ENCODE measurements around the gene ANKHD1.

DNA sequence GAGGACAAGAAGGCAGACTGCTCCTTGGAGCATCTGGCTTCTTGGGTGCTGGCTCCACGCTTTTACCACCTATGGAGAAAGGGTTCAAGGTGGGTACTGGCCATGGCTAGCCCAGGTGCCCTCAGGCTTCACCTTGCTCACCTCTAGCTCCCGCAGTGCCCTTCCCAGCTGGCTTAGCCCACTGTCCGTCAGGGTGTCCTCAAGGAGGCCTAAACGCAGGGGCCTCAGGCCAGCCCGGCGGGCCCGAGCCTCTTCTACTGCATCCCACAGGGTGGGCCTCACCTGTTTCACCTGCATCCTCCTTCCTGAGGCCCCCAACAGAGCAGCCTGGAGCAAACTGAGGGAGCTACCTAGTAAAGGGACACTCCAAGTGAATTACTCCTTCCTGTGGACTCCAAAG, 172.1 kb downstream of the ANKHD1 start:
- TF ChIP-seq ATF6 (CRISPR knock-in tag; IDR thresholded peaks at IDR 0.05) (no peak), NR1H2 (CRISPR knock-in tag; IDR thresholded peaks at IDR 0.05) (no peak), MAX (CRISPR knock-in tag; IDR thresholded peaks at IDR 0.05) (no peak)
- TF ChIP-seq, protein P1, sequence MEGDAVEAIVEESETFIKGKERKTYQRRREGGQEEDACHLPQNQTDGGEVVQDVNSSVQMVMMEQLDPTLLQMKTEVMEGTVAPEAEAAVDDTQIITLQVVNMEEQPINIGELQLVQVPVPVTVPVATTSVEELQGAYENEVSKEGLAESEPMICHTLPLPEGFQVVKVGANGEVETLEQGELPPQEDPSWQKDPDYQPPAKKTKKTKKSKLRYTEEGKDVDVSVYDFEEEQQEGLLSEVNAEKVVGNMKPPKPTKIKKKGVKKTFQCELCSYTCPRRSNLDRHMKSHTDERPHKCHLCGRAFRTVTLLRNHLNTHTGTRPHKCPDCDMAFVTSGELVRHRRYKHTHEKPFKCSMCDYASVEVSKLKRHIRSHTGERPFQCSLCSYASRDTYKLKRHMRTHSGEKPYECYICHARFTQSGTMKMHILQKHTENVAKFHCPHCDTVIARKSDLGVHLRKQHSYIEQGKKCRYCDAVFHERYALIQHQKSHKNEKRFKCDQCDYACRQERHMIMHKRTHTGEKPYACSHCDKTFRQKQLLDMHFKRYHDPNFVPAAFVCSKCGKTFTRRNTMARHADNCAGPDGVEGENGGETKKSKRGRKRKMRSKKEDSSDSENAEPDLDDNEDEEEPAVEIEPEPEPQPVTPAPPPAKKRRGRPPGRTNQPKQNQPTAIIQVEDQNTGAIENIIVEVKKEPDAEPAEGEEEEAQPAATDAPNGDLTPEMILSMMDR (IDR thresholded peaks at IDR 0.05): no peak
- TF ChIP-seq, protein P2, sequence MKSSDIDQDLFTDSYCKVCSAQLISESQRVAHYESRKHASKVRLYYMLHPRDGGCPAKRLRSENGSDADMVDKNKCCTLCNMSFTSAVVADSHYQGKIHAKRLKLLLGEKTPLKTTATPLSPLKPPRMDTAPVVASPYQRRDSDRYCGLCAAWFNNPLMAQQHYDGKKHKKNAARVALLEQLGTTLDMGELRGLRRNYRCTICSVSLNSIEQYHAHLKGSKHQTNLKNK (CRISPR knock-in tag; IDR thresholded peaks at IDR 0.05): no peak
- TF ChIP-seq, protein P3, sequence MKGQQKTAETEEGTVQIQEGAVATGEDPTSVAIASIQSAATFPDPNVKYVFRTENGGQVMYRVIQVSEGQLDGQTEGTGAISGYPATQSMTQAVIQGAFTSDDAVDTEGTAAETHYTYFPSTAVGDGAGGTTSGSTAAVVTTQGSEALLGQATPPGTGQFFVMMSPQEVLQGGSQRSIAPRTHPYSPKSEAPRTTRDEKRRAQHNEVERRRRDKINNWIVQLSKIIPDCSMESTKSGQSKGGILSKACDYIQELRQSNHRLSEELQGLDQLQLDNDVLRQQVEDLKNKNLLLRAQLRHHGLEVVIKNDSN (CRISPR knock-in tag; IDR thresholded peaks at IDR 0.05): no peak
- TF ChIP-seq, protein P4, sequence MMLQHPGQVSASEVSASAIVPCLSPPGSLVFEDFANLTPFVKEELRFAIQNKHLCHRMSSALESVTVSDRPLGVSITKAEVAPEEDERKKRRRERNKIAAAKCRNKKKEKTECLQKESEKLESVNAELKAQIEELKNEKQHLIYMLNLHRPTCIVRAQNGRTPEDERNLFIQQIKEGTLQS (CRISPR knock-in tag; conservative IDR thresholded peaks at IDR 0.05): no peak
